HUDEP-2 (cell line): Measurements from ENCODE around the gene BCL2L1.

Experiments used
- DNase-seq, 76 experiments: peaks; one replicate each; lab custom pipeline; 2025; ENCODE audit not compliant: unreplicated experiment in 76 of 76; lab: John Stamatoyannopoulos, UW

The BCL2L1 gene

GRCh38 chr20:31710423-31711108 lies 12.1 kb downstream of the BCL2L1 start:
- peak in 41 of 76 experiments; percentile 10 to 69 (median 30) for DNase-seq

GRCh38 chr20:31709939-31710338 lies 12.7 kb downstream of the BCL2L1 start:
- no peak for DNase-seq

- DNase-seq = no peak
Measured at GRCh38 chr20:31708736-31709534, 13.7 kb downstream of the BCL2L1 start.

DNA sequence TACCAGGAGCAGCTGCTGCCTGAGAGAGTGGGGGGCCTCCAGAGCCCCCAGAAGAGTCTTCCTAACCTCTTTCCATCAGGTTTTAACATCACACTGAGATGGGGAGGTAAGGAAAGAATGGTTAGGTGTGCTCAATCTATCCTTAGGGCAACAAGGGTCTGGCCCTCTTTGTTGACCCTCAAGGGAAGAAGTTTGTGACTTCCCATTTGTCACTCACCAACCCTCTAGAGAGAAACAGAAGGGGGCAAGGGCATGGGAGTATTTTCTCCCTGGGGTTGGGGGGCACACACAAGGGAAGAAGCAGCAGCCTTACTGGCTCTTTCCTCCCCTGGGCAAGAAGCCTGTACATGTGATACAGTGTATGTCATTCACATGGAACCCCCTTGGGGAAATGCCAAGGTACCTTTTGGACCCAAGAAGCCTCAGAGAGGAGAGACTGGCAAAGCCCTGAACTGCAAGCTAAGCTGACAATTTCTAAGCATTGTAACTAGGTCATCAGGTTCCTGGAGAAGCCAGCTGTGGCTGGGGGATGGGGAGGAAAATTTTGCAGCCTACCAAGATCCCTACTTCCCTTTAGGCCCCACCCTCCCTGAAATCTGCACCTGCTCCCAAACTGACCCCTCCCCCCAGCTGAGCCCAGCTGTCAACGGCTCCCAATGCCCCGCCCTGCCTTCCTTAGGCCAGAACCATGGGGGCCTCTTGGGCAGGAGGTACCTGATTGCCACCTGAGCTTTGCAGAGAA lies 14.5 kb downstream of the BCL2L1 start:
- peak in 13 of 76 experiments; percentile 10 to 56 (median 30) for DNase-seq

DNA sequence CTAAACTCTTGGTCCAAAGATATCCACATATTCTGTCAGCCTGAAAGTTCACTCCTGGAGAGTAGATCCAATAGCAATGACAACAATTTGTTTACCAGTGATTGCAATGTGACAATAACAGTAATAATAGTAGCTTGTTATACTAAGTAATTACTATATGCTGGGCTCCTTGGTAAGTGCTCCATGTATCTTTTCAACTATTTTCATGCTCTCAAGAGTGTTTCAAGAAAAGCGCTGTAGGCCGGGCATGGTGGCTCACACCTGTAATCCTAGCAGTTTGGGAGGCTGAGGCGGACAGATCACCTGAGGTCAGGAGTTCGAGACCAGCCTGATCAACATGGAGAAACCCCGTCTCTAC lies 15.4 kb downstream of the BCL2L1 start:
- DNase-seq = no peak

GRCh38 chr20:31706607-31707257 lies 15.9 kb downstream of the BCL2L1 start:
- peak in 73 of 76 experiments; percentile 27 to 91 (median 69) for DNase-seq

DNA sequence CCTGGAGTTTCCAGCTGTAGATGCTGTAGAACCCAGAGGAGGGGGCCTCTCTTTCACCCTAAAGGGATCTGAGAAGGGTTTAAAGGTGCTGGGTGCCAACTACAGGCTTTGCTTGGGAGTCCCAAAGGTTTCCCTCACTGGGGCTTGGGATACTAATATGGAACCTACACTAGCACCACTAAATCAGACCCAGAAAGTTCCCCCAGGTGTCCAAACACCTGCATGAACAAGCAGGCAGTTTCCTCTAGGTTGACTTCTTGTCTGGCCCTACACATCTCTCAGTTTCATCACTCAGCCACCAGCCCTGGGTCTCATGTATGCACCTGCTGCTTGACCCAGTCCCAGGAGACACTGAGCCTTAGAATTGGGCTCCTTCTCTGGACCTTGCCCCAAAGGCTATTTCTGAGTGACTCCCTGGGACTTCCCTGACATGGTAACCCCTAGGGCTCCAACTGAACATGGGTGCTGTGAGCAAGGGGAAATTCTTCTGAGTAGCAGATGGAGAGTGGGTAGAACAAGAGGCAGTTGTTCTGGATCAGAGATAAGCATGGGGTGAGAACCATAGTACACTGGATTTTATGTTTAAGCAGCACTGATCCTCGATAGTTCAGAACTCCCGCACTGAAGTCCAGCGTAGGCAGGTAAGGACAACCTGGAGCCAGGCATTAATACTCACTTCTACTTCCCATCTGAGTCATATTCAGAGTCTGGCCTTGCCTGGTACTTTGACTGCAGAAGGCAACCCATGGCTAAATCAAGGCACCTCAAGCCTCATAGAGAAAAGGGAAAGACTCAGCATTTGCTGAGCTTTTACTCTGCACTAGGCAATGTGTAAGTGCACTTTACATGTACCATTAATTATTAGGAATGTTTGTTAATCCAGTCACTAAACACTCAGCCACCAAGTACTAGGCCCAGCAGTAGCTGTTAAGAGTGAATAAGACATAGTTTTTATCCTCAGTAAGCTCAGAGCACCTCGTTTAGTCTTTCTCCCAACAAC lies 16.8 kb downstream of the BCL2L1 start:
- DNase-seq = peak in 2 of 76 experiments; percentile 9 to 12

DNA sequence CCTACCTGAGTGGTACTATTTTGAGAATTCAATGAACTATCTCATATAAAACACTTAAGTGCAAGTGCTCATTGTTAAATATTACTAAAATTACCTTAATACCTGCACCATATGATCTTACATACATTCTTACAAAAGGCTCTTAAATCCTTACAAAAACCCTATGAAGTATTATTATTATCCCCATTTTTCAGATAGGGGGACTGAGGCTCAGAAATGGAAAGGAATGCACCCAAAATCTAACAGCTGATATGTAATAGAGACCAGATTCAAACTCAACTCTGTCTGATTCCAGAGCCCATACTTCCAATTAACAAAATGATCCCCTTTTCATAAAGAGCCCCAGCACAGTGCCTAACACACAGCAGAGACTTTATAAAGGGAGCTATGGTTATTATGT lies 17.5 kb downstream of the BCL2L1 start:
- DNase-seq = no peak

- no peak for DNase-seq
Measured at GRCh38 chr20:31704225-31705119, 18.2 kb downstream of the BCL2L1 start.

GRCh38 chr20:31701591-31701990 lies 21.1 kb downstream of the BCL2L1 start:
- DNase-seq = no peak

- no peak for DNase-seq
Measured at GRCh38 chr20:31700747-31701146, 21.9 kb downstream of the BCL2L1 start.

DNA sequence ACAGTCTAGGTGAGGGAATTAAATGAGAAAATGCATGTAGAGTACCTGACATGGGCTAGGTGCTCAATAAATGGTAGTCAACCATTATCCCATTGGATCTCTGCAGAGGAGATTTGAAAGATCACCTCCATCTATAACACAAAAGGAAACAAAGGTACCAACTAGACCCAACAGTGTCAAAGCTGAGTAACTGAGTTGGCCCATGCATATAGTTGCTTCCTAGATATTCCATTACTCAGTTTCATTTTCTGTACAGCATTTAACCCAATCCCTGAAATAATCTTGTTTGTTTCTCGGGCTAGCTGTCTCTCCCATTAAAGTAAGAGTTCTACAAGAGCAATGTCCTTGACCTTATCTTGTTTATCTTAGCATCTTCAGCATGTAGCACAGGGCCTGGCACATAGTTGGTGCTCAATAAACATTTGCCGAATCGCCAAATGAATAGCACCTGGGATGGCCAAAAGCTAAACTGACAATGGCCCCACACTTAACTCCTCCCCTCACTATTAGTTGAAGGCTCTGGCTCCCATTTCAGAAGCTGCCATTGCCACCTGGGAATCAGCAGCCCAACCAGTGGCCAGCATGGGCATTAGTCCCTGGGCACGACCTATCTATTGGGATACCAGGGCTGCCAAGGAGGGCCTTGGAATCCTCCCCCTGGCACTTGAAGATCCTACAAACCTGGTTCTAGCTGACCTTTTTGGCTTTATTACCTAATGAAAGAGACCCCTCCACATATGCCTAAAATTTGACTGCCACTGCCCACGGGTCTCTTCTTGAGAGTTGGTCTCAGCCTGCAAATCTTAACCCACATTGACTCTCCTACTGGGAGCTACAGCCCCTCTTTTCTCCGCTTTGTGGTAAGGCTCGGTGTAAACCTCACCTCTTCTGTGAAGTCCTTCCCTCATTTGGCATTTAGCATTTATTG lies 22.6 kb downstream of the BCL2L1 start:
- no peak for DNase-seq

GRCh38 chr20:31698803-31699718 lies 23.6 kb downstream of the BCL2L1 start:
- DNase-seq = peak in 1 of 76 experiments; percentile 15

GRCh38 chr20:31698243-31698802 lies 24.3 kb downstream of the BCL2L1 start:
- DNase-seq = no peak

DNA sequence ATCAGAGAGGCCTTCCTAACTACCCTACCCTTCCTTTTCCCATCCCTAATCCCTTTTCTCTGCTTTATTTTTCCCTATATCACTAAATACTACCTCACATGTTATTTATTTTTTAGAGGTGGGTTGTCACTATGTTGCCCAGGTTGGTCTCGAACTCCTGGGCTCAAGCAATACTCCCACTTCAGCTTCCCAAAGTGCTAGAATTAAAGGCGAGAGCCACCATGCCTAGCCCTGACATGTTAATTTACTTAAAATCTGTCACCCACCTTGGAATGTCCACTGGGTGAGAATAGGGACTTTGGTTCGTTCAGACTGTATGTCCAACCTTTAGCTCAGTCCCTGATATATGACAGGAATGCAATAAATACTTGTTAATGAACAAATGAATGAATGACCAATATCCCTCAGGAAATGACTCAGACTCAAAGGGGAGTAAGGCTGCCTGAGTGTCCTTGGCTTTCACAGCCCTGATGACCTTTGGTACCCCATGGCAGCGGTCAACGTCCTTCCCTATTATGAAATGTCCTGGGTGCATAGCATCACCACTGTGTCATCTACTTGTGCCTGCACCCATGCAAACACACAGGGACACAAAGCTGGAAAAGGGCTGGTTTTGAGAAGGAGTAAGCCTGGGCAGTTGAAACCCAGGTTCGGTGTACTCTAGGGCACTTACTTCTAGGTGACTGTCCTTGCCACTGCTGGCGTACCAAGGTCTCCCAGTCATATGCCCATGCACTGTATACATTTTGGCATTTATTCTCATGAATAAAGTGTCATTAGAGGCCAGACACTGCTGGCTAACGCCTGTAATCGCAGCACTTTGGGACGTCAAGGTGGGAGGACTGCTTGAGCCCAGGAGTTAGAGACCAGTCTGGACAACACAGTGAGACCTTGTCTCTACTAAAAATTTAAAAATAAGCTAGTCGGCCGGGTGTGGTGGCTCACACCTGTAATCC lies 26.5 kb downstream of the BCL2L1 start:
- DNase-seq = no peak
